ENCODE results near the gene EIF4E3. TPM values are rescaled to one million over a fixed set of nuclear protein-coding genes. Genes with fewer than 3 reads are reported as not detected.

The EIF4E3 gene
- total RNA-seq, 1 experiment from 2014 or later, result not detected

DNA sequence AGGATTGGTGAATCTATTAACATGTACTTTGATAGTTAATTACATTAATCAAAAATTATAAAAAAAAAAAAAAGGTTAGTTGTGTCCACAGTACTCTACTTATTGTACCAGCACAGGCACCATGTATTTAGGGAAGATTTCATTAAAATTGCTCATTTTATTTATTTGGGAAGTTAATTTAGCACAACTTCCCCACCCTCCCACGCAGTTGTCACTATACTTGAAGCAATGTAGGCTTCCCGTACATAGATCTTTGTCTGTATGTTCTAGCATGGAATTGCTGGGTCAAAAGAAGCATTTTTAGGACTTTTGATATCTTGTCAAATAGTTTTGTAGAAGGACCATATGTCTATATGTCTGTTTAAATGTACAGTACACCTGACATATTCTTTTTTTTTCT is 32.9 kb upstream of the EIF4E3 start:
- CTCF ChIA-PET, result no interaction called here
- no peak for DNase-seq
- Histone ChIP-seq H3K4me3 (no peak overlapping the region), H3K4me1 (replicated peaks; ENCODE audit: insufficient read depth) (no peaks in the 10 kb centered on the region), H2AFZ (no peak overlapping the region), H3K9me2 (ENCODE audit: insufficient read depth) (no peaks in the 10 kb centered on the region), H3F3A (ENCODE audit: insufficient read depth, low read depth) (no peaks in the 10 kb centered on the region), H3K36me3 (ENCODE audit: low read depth) (no peaks in the 10 kb centered on the region), H3K9me3 (ENCODE audit: insufficient read depth, low read depth) (no peaks in the 10 kb centered on the region), H3K4me2 (no peak overlapping the region), H4K20me1 (ENCODE audit: insufficient read depth) (no peaks in the 10 kb centered on the region), H3K27ac (no peak overlapping the region), H3K27me3 (ENCODE audit: insufficient read depth, low read depth) (peaks cover 12% of the 10 kb centered on the region; the same call in 1 of the 2 replicates), H3K79me2 (ENCODE audit: low read depth) (no peaks in the 10 kb centered on the region)
- TF ChIP-seq, protein P1, sequence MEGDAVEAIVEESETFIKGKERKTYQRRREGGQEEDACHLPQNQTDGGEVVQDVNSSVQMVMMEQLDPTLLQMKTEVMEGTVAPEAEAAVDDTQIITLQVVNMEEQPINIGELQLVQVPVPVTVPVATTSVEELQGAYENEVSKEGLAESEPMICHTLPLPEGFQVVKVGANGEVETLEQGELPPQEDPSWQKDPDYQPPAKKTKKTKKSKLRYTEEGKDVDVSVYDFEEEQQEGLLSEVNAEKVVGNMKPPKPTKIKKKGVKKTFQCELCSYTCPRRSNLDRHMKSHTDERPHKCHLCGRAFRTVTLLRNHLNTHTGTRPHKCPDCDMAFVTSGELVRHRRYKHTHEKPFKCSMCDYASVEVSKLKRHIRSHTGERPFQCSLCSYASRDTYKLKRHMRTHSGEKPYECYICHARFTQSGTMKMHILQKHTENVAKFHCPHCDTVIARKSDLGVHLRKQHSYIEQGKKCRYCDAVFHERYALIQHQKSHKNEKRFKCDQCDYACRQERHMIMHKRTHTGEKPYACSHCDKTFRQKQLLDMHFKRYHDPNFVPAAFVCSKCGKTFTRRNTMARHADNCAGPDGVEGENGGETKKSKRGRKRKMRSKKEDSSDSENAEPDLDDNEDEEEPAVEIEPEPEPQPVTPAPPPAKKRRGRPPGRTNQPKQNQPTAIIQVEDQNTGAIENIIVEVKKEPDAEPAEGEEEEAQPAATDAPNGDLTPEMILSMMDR (conservative IDR thresholded peaks at IDR 0.05), result no peak
- no peak for TF ChIP-seq EZH2 (IDR thresholded peaks at IDR 0.05; ENCODE audit: low read depth)
- intact Hi-C loops (cut with micrococcal nuclease; ENCODE audit: unreplicated experiment), result no loop called here
- BruUV-seq (replicated peaks), result no TSS peak
- POLR2A ChIA-PET (ENCODE audit: unreplicated experiment), result no interaction called here

DNA sequence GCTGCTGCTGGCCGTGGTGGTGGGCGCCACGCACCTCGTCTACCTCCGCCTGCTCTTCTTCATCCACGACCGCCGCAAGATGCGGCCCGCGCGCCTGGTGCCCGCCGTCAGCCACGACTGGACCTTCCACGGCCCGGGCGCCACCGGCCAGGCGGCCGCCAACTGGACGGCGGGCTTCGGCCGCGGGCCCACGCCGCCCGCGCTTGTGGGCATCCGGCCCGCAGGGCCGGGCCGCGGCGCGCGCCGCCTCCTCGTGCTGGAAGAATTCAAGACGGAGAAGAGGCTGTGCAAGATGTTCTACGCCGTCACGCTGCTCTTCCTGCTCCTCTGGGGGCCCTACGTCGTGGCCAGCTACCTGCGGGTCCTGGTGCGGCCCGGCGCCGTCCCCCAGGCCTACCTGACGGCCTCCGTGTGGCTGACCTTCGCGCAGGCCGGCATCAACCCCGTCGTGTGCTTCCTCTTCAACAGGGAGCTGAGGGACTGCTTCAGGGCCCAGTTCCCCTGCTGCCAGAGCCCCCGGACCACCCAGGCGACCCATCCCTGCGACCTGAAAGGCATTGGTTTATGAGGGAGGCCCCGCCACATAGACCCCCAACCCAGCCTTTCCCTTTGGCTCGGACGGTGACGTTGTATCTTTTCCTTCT is 29.5 kb upstream of the EIF4E3 start:
- POLR2A ChIA-PET (ENCODE audit: unreplicated experiment), result no interaction called here
- DNase-seq, result no peak
- Histone ChIP-seq H3K4me1 (replicated peaks; ENCODE audit: insufficient read depth) (no peaks in the 10 kb centered on the region), H3K79me2 (ENCODE audit: low read depth) (no peaks in the 10 kb centered on the region), H3K27ac (no peak overlapping the region), H3K9me2 (ENCODE audit: insufficient read depth) (no peaks in the 10 kb centered on the region), H4K20me1 (ENCODE audit: insufficient read depth) (no peaks in the 10 kb centered on the region), H3K36me3 (ENCODE audit: low read depth) (no peaks in the 10 kb centered on the region), H3K4me2 (no peak overlapping the region), H3K9me3 (ENCODE audit: insufficient read depth, low read depth) (no peaks in the 10 kb centered on the region), H3F3A (ENCODE audit: insufficient read depth, low read depth) (no peaks in the 10 kb centered on the region), H3K27me3 (ENCODE audit: insufficient read depth, low read depth) (peaks cover 15% of the 10 kb centered on the region; the same call in 1 of the 2 replicates), H2AFZ (no peak overlapping the region), H3K4me3 (no peak overlapping the region)
- intact Hi-C loops (cut with micrococcal nuclease; ENCODE audit: unreplicated experiment), result no loop called here
- CTCF ChIA-PET, result no interaction called here
- TF ChIP-seq, protein P1 (conservative IDR thresholded peaks at IDR 0.05), result no peak
- TF ChIP-seq EZH2 (IDR thresholded peaks at IDR 0.05; ENCODE audit: low read depth), result no peak
- no TSS peak for BruUV-seq (replicated peaks)

DNA sequence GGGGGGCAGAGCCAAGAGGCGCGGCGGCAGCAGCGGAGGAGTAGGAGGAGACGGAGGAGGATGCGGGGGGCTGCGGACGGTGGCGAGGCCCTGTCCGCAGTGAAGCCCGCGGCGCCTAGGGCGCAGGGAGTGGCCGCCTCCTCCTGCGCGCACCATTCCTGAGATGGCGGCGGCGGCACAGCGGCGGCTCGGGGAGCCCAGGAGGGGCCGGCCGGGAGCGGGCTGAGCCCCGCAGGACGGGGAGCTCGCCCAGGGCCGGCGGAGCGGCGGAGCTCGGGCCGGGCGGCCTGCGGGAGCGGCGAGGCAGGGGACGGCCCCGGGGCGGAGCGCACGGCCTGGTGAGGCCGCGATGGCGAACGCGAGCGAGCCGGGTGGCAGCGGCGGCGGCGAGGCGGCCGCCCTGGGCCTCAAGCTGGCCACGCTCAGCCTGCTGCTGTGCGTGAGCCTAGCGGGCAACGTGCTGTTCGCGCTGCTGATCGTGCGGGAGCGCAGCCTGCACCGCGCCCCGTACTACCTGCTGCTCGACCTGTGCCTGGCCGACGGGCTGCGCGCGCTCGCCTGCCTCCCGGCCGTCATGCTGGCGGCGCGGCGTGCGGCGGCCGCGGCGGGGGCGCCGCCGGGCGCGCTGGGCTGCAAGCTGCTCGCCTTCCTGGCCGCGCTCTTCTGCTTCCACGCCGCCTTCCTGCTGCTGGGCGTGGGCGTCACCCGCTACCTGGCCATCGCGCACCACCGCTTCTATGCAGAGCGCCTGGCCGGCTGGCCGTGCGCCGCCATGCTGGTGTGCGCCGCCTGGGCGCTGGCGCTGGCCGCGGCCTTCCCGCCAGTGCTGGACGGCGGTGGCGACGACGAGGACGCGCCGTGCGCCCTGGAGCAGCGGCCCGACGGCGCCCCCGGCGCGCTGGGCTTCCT is 28.8 kb upstream of the EIF4E3 start, which contains the start of gene GPR27:
Gene GPR27, plus strand, starts transcription at position 155 of the 909 bp plus-strand sequence. Its CDS starts 195 bp downstream, at position 350.
- ChIA-PET POLR2A (ENCODE audit: unreplicated experiment) (no interaction called here), CTCF (no interaction called here)
- Histone ChIP-seq H3K4me2 (no peak within 1 kb of the TSS), H3F3A (ENCODE audit: insufficient read depth, low read depth) (no peaks in the 10 kb centered on the region), H3K9me3 (ENCODE audit: insufficient read depth, low read depth) (no peaks in the 10 kb centered on the region), H3K4me1 (replicated peaks; ENCODE audit: insufficient read depth) (no peaks in the 10 kb centered on the region), H3K4me3 (no peak within 1 kb of the TSS), H3K27ac (no peak within 1 kb of the TSS), H2AFZ (no peak within 1 kb of the TSS), H3K36me3 (ENCODE audit: low read depth) (no peaks in the 10 kb centered on the region), H3K27me3 (ENCODE audit: insufficient read depth, low read depth) (peaks cover 15% of the 10 kb centered on the region; the same call in 1 of the 2 replicates), H3K79me2 (ENCODE audit: low read depth) (no peaks in the 10 kb centered on the region), H3K9me2 (ENCODE audit: insufficient read depth) (no peaks in the 10 kb centered on the region), H4K20me1 (ENCODE audit: insufficient read depth) (no peaks in the 10 kb centered on the region)
- no TSS peak for BruUV-seq (replicated peaks)
- intact Hi-C loops (cut with micrococcal nuclease; ENCODE audit: unreplicated experiment), result no loop called here
- TF ChIP-seq EZH2 (IDR thresholded peaks at IDR 0.05; ENCODE audit: low read depth), result no peak
- TF ChIP-seq, protein P1 (conservative IDR thresholded peaks at IDR 0.05), result no peak
- no peak for DNase-seq
